WTC11 (cell line): Measurements from ENCODE around the gene IRAG1. TPM values are rescaled to one million over a fixed set of nuclear protein-coding genes. Genes with fewer than 3 reads are reported as not detected.

Source experiments
- ATAC-seq: fragments of 200-7000 bp; cut with Tn5 transposase; 2 replicates; pipeline ENCODE4 v1.10.0; 2021; ENCODE audit warnings: mild to moderate bottlenecking, moderate library complexity
- CTCF ChIA-PET: fragments of 300-600 bp; sonication (Branson Sonifier 250); formaldehyde crosslinking; loops from one replicate; lab custom pipeline; 2021; ENCODE audit warnings: antibody characterized with exemption; lab: Charles Lee
- POLR2A ChIA-PET: fragments of 350-600 bp; sonication (Branson Sonifier 250); formaldehyde crosslinking; loops from one replicate; lab custom pipeline; 2021; ENCODE audit warnings: antibody characterized with exemption; lab: Charles Lee
- DNase-seq: peaks from one replicate; pipeline ENCODE4 v3.0.0; 2021; ENCODE audit warnings: low spot score
- H3K27ac Mint-ChIP-seq: 2 replicates; pipeline ENCODE4 v1.8.0; 2021; ENCODE audit warnings: mixed read lengths
- H3K27me3 Mint-ChIP-seq: 2 replicates; pipeline ENCODE4 v1.8.0; 2021; ENCODE audit warnings: low read depth, mild to moderate bottlenecking, moderate library complexity, mixed read lengths
- H3K36me3 Mint-ChIP-seq: 2 replicates; pipeline ENCODE4 v1.8.0; 2021; ENCODE audit warnings: mixed read lengths
- H3K4me1 Mint-ChIP-seq: 2 replicates; pipeline ENCODE4 v1.8.0; 2022; ENCODE audit warnings: mixed read lengths
- H3K4me3 Mint-ChIP-seq: 2 replicates; pipeline ENCODE4 v1.8.0; 2021; ENCODE audit warnings: mild to moderate bottlenecking, moderate library complexity, mixed read lengths
- H3K9me3 Mint-ChIP-seq: 2 replicates; pipeline ENCODE4 v1.8.0; 2021; ENCODE audit warnings: mixed read lengths
- ATF1 ChIP-seq: sonication (generic); formaldehyde crosslinking; IDR thresholded peaks from 2 replicates; pipeline ENCODE4 v1.8.1; 2023; ENCODE audit warnings: mild to moderate bottlenecking, moderate library complexity, missing genetic modification reagents
- ELF4 ChIP-seq: sonication (generic); formaldehyde crosslinking; IDR thresholded peaks from 2 replicates; pipeline ENCODE4 v1.8.1; 2022; ENCODE audit warnings: low read depth, mild to moderate bottlenecking, moderate library complexity, missing genetic modification reagents
- GABPB1 ChIP-seq: sonication (generic); formaldehyde crosslinking; IDR thresholded peaks from 2 replicates; pipeline ENCODE4 v1.8.1; 2023; ENCODE audit warnings: mild to moderate bottlenecking, missing genetic modification reagents
- NFATC4 ChIP-seq: fragments of 250-450 bp; sonication (Bioruptor Pico); IDR thresholded peaks from 2 replicates; pipeline ENCODE4 v1.9.0; 2021; ENCODE audit warnings: mild to moderate bottlenecking
- NR1H2 ChIP-seq: sonication (generic); formaldehyde crosslinking; IDR thresholded peaks from 2 replicates; pipeline ENCODE4 v1.9.0; 2021; ENCODE audit warnings: mild to moderate bottlenecking, moderate library complexity, missing genetic modification reagents
- NR3C1 ChIP-seq: sonication (generic); formaldehyde crosslinking; conservative IDR thresholded peaks from 2 replicates; pipeline ENCODE4 v1.8.1; 2023; ENCODE audit warnings: low read depth, mild to moderate bottlenecking, missing genetic modification reagents
- OVOL2 ChIP-seq: fragments of 250-450 bp; sonication (Bioruptor Pico); IDR thresholded peaks from 2 replicates; pipeline ENCODE4 v1.9.0; 2021; ENCODE audit warnings: mild to moderate bottlenecking, borderline replicate concordance
- RORB ChIP-seq: fragments of 250-450 bp; sonication (Bioruptor Pico); IDR thresholded peaks from 2 replicates; pipeline ENCODE4 v1.9.0; 2021; ENCODE audit warnings: mild to moderate bottlenecking
- SMAD3 ChIP-seq: sonication (generic); formaldehyde crosslinking; IDR thresholded peaks from 2 replicates; pipeline ENCODE4 v1.8.0; 2022; ENCODE audit warnings: missing genetic modification reagents, mild to moderate bottlenecking, borderline replicate concordance
- SMAD4 ChIP-seq: sonication (generic); formaldehyde crosslinking; IDR thresholded peaks from 2 replicates; pipeline ENCODE4 v1.8.0; 2022; ENCODE audit warnings: mild to moderate bottlenecking, missing genetic modification reagents
- SOX15 ChIP-seq: fragments of 250-450 bp; sonication (Bioruptor Pico); IDR thresholded peaks from 2 replicates; pipeline ENCODE4 v1.9.0; 2021; ENCODE audit warnings: mild to moderate bottlenecking
- TCF7 ChIP-seq: sonication (generic); formaldehyde crosslinking; IDR thresholded peaks from 2 replicates; pipeline ENCODE4 v1.8.0; 2022; ENCODE audit warnings: mild to moderate bottlenecking, low read depth, missing genetic modification reagents, moderate library complexity
- ZNF416 ChIP-seq: fragments of 250-450 bp; sonication (Bioruptor Pico); IDR thresholded peaks from 2 replicates; pipeline ENCODE4 v1.9.0; 2021; ENCODE audit warnings: mild to moderate bottlenecking, inconsistent platforms
- total RNA-seq: library from RNA; stranded (reverse); gene quantifications from 3 replicates; pipeline ENCODE4 v1.2.3, GENCODE V29; 2021
- TF ChIP-seq, protein P1 (sequence below): sonication (generic); formaldehyde crosslinking; IDR thresholded peaks from 2 replicates; pipeline ENCODE4 v1.8.0; 2023; ENCODE audit warnings: missing genetic modification reagents
- TF ChIP-seq, protein P2 (sequence below): sonication (generic); formaldehyde crosslinking; IDR thresholded peaks from 2 replicates; pipeline ENCODE4 v1.8.1; 2022; ENCODE audit warnings: mild to moderate bottlenecking, missing genetic modification reagents, moderate library complexity, borderline replicate concordance
- TF ChIP-seq, protein P3 (sequence below): sonication (generic); formaldehyde crosslinking; IDR thresholded peaks from 2 replicates; pipeline ENCODE4 v1.8.1; 2023; ENCODE audit warnings: mild to moderate bottlenecking, missing genetic modification reagents
- TF ChIP-seq, protein P4 (sequence below): sonication (generic); formaldehyde crosslinking; IDR thresholded peaks from 2 replicates; pipeline ENCODE4 v1.8.1; 2022; ENCODE audit warnings: low read depth, mild to moderate bottlenecking, moderate library complexity, missing genetic modification reagents, borderline replicate concordance
- TF ChIP-seq, protein P5 (sequence below): sonication (generic); formaldehyde crosslinking; IDR thresholded peaks from 2 replicates; pipeline ENCODE4 v1.8.1; 2023; ENCODE audit warnings: mild to moderate bottlenecking, missing genetic modification reagents, moderate library complexity
- TF ChIP-seq, protein P6 (sequence below): sonication (generic); formaldehyde crosslinking; conservative IDR thresholded peaks from 2 replicates; pipeline ENCODE4 v1.8.1; 2023; ENCODE audit warnings: mild to moderate bottlenecking, low read depth, missing genetic modification reagents, moderate library complexity
- TF ChIP-seq, protein P7 (sequence below): fragments of 250-450 bp; sonication (Bioruptor Pico); IDR thresholded peaks from 2 replicates; pipeline ENCODE4 v1.9.0; 2021; ENCODE audit warnings: mild to moderate bottlenecking

IRAG1 gene
- total RNA-seq, 1 experiment from 2014 or later: 2.8 TPM

DNA sequence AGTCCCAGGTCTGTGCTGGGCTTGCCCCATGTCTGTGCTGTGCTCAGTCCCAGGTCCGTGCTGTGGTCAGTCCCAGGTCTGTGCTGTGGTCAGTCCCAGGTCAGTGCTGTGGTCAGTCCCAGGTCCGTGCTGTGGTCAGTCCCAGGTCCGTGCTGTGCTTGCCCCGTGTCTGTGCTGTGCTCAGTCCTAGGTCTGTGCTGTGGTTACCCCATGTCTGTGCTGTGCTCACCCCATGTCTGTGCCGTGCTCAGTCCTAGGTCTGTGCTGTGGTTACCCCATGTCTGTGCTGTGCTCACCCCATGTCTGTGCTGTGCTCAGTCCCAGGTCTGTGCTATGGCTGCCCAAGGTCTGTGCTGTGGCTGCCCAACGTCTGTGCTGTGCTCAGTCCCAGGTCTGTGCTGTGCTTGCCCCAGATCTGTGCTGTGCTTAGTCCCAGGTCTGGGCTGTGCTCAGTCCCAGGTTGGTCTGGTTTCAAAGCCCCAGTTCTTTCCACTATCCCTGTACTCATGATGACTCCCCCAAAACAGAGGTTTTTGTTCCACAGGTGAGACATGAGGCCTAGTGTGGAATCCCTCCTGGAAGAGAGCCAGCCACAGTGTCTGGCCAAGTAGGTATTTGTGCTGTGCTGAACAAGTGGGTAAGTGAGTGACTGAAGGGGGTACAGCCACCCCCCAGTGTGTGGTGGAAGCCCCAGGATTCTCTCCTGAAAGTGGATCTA, 34.8 kb downstream of the IRAG1 start:
- H3K36me3 Mint-ChIP-seq: no peaks in the 10 kb centered on the region
- ATAC-seq (no peak), DNase-seq (no peak)
- no peak for TF ChIP-seq SOX15 (CRISPR knock-in tag)
- TF ChIP-seq, protein P1, sequence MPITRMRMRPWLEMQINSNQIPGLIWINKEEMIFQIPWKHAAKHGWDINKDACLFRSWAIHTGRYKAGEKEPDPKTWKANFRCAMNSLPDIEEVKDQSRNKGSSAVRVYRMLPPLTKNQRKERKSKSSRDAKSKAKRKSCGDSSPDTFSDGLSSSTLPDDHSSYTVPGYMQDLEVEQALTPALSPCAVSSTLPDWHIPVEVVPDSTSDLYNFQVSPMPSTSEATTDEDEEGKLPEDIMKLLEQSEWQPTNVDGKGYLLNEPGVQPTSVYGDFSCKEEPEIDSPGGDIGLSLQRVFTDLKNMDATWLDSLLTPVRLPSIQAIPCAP (CRISPR knock-in tag): no peak
- no peak for TF ChIP-seq OVOL2 (CRISPR knock-in tag)
- TF ChIP-seq, protein P2, sequence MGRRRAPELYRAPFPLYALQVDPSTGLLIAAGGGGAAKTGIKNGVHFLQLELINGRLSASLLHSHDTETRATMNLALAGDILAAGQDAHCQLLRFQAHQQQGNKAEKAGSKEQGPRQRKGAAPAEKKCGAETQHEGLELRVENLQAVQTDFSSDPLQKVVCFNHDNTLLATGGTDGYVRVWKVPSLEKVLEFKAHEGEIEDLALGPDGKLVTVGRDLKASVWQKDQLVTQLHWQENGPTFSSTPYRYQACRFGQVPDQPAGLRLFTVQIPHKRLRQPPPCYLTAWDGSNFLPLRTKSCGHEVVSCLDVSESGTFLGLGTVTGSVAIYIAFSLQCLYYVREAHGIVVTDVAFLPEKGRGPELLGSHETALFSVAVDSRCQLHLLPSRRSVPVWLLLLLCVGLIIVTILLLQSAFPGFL: no peak
- TF ChIP-seq, protein P3, sequence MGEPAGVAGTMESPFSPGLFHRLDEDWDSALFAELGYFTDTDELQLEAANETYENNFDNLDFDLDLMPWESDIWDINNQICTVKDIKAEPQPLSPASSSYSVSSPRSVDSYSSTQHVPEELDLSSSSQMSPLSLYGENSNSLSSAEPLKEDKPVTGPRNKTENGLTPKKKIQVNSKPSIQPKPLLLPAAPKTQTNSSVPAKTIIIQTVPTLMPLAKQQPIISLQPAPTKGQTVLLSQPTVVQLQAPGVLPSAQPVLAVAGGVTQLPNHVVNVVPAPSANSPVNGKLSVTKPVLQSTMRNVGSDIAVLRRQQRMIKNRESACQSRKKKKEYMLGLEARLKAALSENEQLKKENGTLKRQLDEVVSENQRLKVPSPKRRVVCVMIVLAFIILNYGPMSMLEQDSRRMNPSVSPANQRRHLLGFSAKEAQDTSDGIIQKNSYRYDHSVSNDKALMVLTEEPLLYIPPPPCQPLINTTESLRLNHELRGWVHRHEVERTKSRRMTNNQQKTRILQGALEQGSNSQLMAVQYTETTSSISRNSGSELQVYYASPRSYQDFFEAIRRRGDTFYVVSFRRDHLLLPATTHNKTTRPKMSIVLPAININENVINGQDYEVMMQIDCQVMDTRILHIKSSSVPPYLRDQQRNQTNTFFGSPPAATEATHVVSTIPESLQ (CRISPR knock-in tag): no peak
- no peak for TF ChIP-seq ELF4
- no peak for TF ChIP-seq NFATC4 (CRISPR knock-in tag)
- H3K4me3 Mint-ChIP-seq: no peak overlapping the region
- H3K27ac Mint-ChIP-seq: peak overlapping the region; percentile 36; the same call in 1 of the 2 replicates
- no peaks in the 10 kb centered on the region; the same call in 1 of the 2 replicates for H3K27me3 Mint-ChIP-seq
- H3K9me3 Mint-ChIP-seq: no peaks in the 10 kb centered on the region
- POLR2A ChIA-PET: no interaction called here
- H3K4me1 Mint-ChIP-seq: no peaks in the 10 kb centered on the region
- CTCF ChIA-PET: interaction anchor here (1.7 kb wide), 1 partner anchor 119 kb away, joined by 3 read pairs; no protein-coding TSS in a partner anchor

DNA sequence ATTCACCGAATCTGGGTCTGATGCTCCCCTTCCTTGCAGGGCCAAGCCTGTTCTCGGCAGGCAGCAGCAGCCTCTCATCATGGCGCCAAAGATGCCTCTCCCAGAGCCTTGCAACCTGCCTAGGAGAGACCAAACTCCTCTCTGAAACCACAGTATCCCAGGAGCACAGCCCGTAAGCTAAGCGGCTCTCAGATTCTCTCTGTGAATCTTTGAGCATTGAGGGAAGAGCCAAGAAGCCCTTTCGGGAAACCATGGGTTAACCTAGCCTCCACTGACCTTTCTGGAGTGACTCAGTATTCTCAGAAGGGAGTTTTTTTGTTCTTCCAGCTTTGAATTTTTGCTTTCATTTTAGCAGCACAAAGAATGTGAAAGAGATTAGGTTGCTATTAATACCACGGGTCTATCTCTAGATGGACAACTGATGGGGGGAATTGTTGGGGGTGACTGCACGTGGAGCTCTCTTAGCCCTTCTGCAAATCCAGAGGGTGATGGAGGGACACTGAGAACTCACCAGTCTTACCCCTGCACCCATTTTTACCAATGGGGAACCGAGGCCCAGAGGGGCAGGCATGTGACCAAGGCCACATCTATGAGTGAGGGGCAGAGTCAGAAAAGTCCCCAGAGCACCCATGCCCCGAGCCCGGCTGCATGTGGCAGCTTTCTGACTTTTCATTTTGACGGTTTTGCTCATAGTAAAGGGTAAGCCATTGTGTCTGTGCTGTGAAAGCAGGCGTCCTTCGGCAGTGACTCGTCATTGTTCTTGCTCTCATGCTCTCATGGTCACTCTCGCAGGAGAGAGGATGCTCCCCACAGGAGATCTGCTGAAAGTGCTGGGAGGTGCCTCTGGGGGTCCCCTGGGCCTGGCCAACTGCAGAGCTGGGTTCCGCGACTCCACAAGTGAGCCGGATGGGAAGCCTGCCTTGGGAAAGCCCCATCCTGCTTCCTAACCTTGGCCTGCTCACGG, 36.0 kb downstream of the IRAG1 start:
- ChIA-PET POLR2A (no interaction called here), CTCF (interaction anchor here (1.7 kb wide), 1 partner anchor 117 kb away, joined by 3 read pairs; no protein-coding TSS in a partner anchor)
- H3K4me1 Mint-ChIP-seq: no peaks in the 10 kb centered on the region
- H3K27ac Mint-ChIP-seq: no peak overlapping the region
- no peaks in the 10 kb centered on the region for H3K36me3 Mint-ChIP-seq
- no peak overlapping the region for H3K4me3 Mint-ChIP-seq
- no peaks in the 10 kb centered on the region; the same call in 1 of the 2 replicates for H3K27me3 Mint-ChIP-seq
- ATAC-seq: no peak; the same call in 1 of the 2 replicates
- H3K9me3 Mint-ChIP-seq: no peaks in the 10 kb centered on the region
- DNase-seq: no peak
- TF ChIP-seq, protein P4, sequence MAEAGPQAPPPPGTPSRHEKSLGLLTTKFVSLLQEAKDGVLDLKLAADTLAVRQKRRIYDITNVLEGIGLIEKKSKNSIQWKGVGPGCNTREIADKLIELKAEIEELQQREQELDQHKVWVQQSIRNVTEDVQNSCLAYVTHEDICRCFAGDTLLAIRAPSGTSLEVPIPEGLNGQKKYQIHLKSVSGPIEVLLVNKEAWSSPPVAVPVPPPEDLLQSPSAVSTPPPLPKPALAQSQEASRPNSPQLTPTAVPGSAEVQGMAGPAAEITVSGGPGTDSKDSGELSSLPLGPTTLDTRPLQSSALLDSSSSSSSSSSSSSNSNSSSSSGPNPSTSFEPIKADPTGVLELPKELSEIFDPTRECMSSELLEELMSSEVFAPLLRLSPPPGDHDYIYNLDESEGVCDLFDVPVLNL (CRISPR knock-in tag): no peak
- TF ChIP-seq NR1H2 (CRISPR knock-in tag) (no peak), ZNF416 (no peak), SMAD3 (CRISPR knock-in tag) (no peak), NR3C1 (CRISPR knock-in tag) (no peak), RORB (CRISPR knock-in tag) (no peak), TCF7 (no peak), ATF1 (CRISPR knock-in tag) (no peak), SMAD4 (CRISPR knock-in tag) (no peak), SOX15 (CRISPR knock-in tag) (no peak), GABPB1 (no peak)
- TF ChIP-seq, protein P5, sequence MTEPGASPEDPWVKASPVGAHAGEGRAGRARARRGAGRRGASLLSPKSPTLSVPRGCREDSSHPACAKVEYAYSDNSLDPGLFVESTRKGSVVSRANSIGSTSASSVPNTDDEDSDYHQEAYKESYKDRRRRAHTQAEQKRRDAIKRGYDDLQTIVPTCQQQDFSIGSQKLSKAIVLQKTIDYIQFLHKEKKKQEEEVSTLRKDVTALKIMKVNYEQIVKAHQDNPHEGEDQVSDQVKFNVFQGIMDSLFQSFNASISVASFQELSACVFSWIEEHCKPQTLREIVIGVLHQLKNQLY (CRISPR knock-in tag): no peak
- TF ChIP-seq, protein P6, sequence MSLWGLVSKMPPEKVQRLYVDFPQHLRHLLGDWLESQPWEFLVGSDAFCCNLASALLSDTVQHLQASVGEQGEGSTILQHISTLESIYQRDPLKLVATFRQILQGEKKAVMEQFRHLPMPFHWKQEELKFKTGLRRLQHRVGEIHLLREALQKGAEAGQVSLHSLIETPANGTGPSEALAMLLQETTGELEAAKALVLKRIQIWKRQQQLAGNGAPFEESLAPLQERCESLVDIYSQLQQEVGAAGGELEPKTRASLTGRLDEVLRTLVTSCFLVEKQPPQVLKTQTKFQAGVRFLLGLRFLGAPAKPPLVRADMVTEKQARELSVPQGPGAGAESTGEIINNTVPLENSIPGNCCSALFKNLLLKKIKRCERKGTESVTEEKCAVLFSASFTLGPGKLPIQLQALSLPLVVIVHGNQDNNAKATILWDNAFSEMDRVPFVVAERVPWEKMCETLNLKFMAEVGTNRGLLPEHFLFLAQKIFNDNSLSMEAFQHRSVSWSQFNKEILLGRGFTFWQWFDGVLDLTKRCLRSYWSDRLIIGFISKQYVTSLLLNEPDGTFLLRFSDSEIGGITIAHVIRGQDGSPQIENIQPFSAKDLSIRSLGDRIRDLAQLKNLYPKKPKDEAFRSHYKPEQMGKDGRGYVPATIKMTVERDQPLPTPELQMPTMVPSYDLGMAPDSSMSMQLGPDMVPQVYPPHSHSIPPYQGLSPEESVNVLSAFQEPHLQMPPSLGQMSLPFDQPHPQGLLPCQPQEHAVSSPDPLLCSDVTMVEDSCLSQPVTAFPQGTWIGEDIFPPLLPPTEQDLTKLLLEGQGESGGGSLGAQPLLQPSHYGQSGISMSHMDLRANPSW (CRISPR knock-in tag): no peak
- TF ChIP-seq, protein P7, sequence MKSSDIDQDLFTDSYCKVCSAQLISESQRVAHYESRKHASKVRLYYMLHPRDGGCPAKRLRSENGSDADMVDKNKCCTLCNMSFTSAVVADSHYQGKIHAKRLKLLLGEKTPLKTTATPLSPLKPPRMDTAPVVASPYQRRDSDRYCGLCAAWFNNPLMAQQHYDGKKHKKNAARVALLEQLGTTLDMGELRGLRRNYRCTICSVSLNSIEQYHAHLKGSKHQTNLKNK (CRISPR knock-in tag): no peak
